Sigmoid colon (tissue), 7 donors: ENCODE measurements around the gene CCNF. TPM values are rescaled to one million over a fixed set of nuclear protein-coding genes. Genes with fewer than 3 reads are reported as not detected.

ENCODE experiments used
- DNase-seq: peaks from one replicate; pipeline ENCODE4 v3.0.0-alpha.2; 2019
- H3K27ac ChIP-seq, 4 donors: fragments of 200-600 bp; sonication (generic); one replicate each; pipeline ENCODE4 v1.5.1; 2016 to 2019; ENCODE audit warnings: mild to moderate bottlenecking in 1 of 4
- H3K27me3 ChIP-seq, 3 donors: fragments of 200-600 bp; sonication (generic); one replicate each; pipeline ENCODE4 v1.5.1; 2019; ENCODE audit warnings: mild to moderate bottlenecking in 1 of 3
- H3K36me3 ChIP-seq, 4 donors: fragments of 200-600 bp; sonication (generic); one replicate each; pipeline ENCODE4 v1.5.1; 2016 to 2019
- H3K4me1 ChIP-seq, 4 donors: fragments of 200-600 bp; sonication (generic); one replicate each; pipeline ENCODE4 v1.5.1; 2017 to 2019
- H3K4me3 ChIP-seq, 4 donors: fragments of 200-600 bp; sonication (generic); one replicate each; pipeline ENCODE4 v1.5.1; 2017 to 2019; ENCODE audit warnings: mild to moderate bottlenecking in 2 of 4, moderate library complexity in 1 of 4
- H3K9me3 ChIP-seq, 4 donors: fragments of 200-600 bp in 3 of 4; sonication (generic) in 3 of 4; one replicate each; pipeline versions ENCODE4 v1.5.1 to v1.6.1; 2013 to 2019
- CTCF ChIP-seq, 4 experiments: fragments of 450-650 bp in 3 of 4; fragments of 200-600 bp in 1 of 4; IDR thresholded peaks; one replicate each; pipeline ENCODE4 v1.5.1; 2016 to 2019; ENCODE audit warnings: antibody characterized with exemption in 4 of 4, mild to moderate bottlenecking in 3 of 4, moderate library complexity in 2 of 4
- EP300 ChIP-seq, 4 donors: sonication (generic); formaldehyde crosslinking; IDR thresholded peaks; one replicate each; pipeline ENCODE4 v1.6.1; 2017; ENCODE audit warnings: antibody characterized with exemption in 4 of 4
- POLR2A ChIP-seq, 2 donors: fragments of 450-650 bp; IDR thresholded peaks; one replicate each; pipeline ENCODE4 v1.6.1; 2016; ENCODE audit warnings: antibody characterized with exemption in 2 of 2, mild to moderate bottlenecking in 2 of 2, moderate library complexity in 2 of 2
- POLR2AphosphoS5 ChIP-seq, 4 donors: sonication (generic); formaldehyde crosslinking; IDR thresholded peaks; one replicate each; pipeline ENCODE4 v1.6.1; 2017; ENCODE audit warnings: antibody characterized with exemption in 4 of 4
- WGBS, 2 donors: extraction: QIAGEN DNeasy Blood & Tissue Kit; methylation state at CpG; one replicate each; pipeline ENCODE4 v1.1.7; 2013; 5-methylcytosine and 5-hydroxymethylcytosine counted together
- intact Hi-C: fragments of 100-400 bp; cut with DNase I; formaldehyde crosslinking; loops from one replicate; pipeline ENCODE4 v1.15.1; 2023
- polyA plus RNA-seq, 3 donors: library from polyadenylated mRNA; stranded (reverse); fragments of 200-250 nt; gene quantifications; one replicate each; pipeline ENCODE4 v1.2.3, GENCODE V29; 2013
- total RNA-seq, 4 donors: library from RNA; depleted of rRNA; stranded (reverse); fragments of >200 nt; gene quantifications; one replicate each; pipeline ENCODE4 v1.1.0, GENCODE V29; 2016
- donor health status: healthy with polysubstance abuse.
- donor health status: Bipolar disorder and iron deficiency.
- donor health status: healthy.

The CCNF gene
- total and polyA plus RNA-seq, 7 donors = 0.60 to 11.6 (median 1.2) TPM

- DNase-seq = peak; percentile 96
- Histone ChIP-seq H3K36me3 (no peaks in the 10 kb centered on the region), H3K9me3 (no peaks in the 10 kb centered on the region), H3K27ac (peak overlapping the region in 3 of 4 donors; percentile 50 to 66 (median 53)), H3K4me3 (peak overlapping the region; percentile 17 to 69 (median 52)), H3K4me1 (peaks cover 0 to 37% (median 34%) of the 10 kb centered on the region in 4 donors), H3K27me3 (peaks cover 26 to 58% (median 41%) of the 10 kb centered on the region in 3 donors)
- TF ChIP-seq EP300 (IDR thresholded peaks at IDR 0.05) (no peak), CTCF (IDR thresholded peaks at IDR 0.05) (no peak), POLR2AphosphoS5 (IDR thresholded peaks at IDR 0.05) (peak; percentile 50 to 76 (median 68))
- 1 to 2% methylated on average over 80 of the region's 80 CpGs for WGBS, 2 donors
- intact Hi-C loops = loop anchor here (2.0 kb wide), 1 partner anchor 39 kb away; the partner anchor contains the start of gene CCNF
Measured at GRCh38 chr16:2467528-2468232, 38.4 kb downstream of the CCNF start.

- intact Hi-C loops = no loop called here
- DNase-seq = no peak
- peak overlapping the region in 3 of 4 donors; percentile 50 to 66 (median 53) for H3K27ac ChIP-seq
- no peaks in the 10 kb centered on the region for H3K36me3 ChIP-seq
- WGBS, 2 donors = 0 to 1% methylated on average over 38 of the region's 38 CpGs
- H3K27me3 ChIP-seq = peaks cover 32 to 64% (median 47%) of the 10 kb centered on the region in 3 donors
- peaks cover 0 to 41% (median 36%) of the 10 kb centered on the region in 4 donors for H3K4me1 ChIP-seq
- H3K9me3 ChIP-seq = no peaks in the 10 kb centered on the region
- no peak for TF ChIP-seq POLR2A (IDR thresholded peaks at IDR 0.05)
- no peak for TF ChIP-seq EP300 (IDR thresholded peaks at IDR 0.05)
- H3K4me3 ChIP-seq = peak overlapping the region; percentile 17 to 69 (median 52)
Measured at GRCh38 chr16:2468233-2468724, 39.0 kb downstream of the CCNF start.

- Histone ChIP-seq H3K4me3 (peak overlapping the region in 1 of 4 donors; percentile 69), H3K4me1 (peaks cover 0 to 47% (median 41%) of the 10 kb centered on the region in 4 donors), H3K36me3 (no peaks in the 10 kb centered on the region), H3K27ac (no peak overlapping the region), H3K27me3 (peaks cover 32 to 68% (median 49%) of the 10 kb centered on the region in 3 donors), H3K9me3 (no peaks in the 10 kb centered on the region)
- 9 to 14% methylated on average over 14 of the region's 14 CpGs for WGBS, 2 donors
- no peak for DNase-seq
- TF ChIP-seq EP300 (IDR thresholded peaks at IDR 0.05) (no peak), POLR2AphosphoS5 (IDR thresholded peaks at IDR 0.05) (no peak), POLR2A (IDR thresholded peaks at IDR 0.05) (no peak), CTCF (IDR thresholded peaks at IDR 0.05) (no peak)
- intact Hi-C loops = no loop called here
Measured at GRCh38 chr16:2468725-2469398, 39.6 kb downstream of the CCNF start.

GRCh38 chr16:2469399-2470233 is 40.4 kb downstream of the CCNF start:
- Histone ChIP-seq H3K27me3 (peaks cover 32 to 68% (median 49%) of the 10 kb centered on the region in 3 donors), H3K36me3 (no peaks in the 10 kb centered on the region), H3K9me3 (no peaks in the 10 kb centered on the region), H3K4me3 (no peak overlapping the region), H3K4me1 (peaks cover 0 to 54% (median 47%) of the 10 kb centered on the region in 4 donors), H3K27ac (no peak overlapping the region)
- DNase-seq = no peak
- 41 to 57% methylated on average over 16 of the region's 16 CpGs for WGBS, 2 donors
- intact Hi-C loops = no loop called here
- TF ChIP-seq CTCF (IDR thresholded peaks at IDR 0.05) (no peak), POLR2AphosphoS5 (IDR thresholded peaks at IDR 0.05) (no peak), EP300 (IDR thresholded peaks at IDR 0.05) (no peak), POLR2A (IDR thresholded peaks at IDR 0.05) (no peak)
